PC-3 (cell line): ENCODE data around the gene ZNF423. TPM values are rescaled to one million over a fixed set of nuclear protein-coding genes. Genes with fewer than 3 reads are reported as not detected.

Experiments used
- ATAC-seq: fragments of 200-7000 bp; cut with Tn5 transposase; 2 replicates; pipeline ENCODE4 v1.9.1; 2020; ENCODE audit warnings: mild to moderate bottlenecking, moderate library complexity
- BruUV-seq: library from RNA; stranded (reverse); fragments of 400-500 nt; replicated peaks from 2 replicates; lab custom pipeline; 2021; lab: Mats Ljungman, UMichigan
- CTCF ChIA-PET: fragments of 300-600 bp; sonication (Branson Sonifier 250); formaldehyde crosslinking; loops from one replicate; lab custom pipeline; 2022; ENCODE audit warnings: antibody characterized with exemption; lab: Charles Lee
- POLR2A ChIA-PET: fragments of 300-600 bp; sonication (Branson Sonifier 250); formaldehyde crosslinking; loops from one replicate; lab custom pipeline; 2022; ENCODE audit warnings: antibody characterized with exemption; ENCODE audit not compliant: unreplicated experiment; lab: Charles Lee
- DNase-seq: peaks from one replicate; pipeline ENCODE4 v3.0.0-alpha.2; 2015
- H2AFZ ChIP-seq: fragments of 300-600 bp; sonication (generic); 2 replicates; pipeline ENCODE4 v1.6.0; 2016; ENCODE audit warnings: antibody characterized with exemption, low read length
- H3F3A ChIP-seq: fragments of 300-600 bp; sonication (generic); one replicate; pipeline ENCODE4 v1.6.0; 2017; ENCODE audit warnings: antibody characterized with exemption, low read length, control low read depth, mild to moderate bottlenecking; ENCODE audit not compliant: unreplicated experiment
- H3K27ac ChIP-seq: fragments of 300-600 bp; sonication (generic); 2 replicates; pipeline ENCODE4 v1.5.1; 2016; ENCODE audit warnings: mild to moderate bottlenecking, low read length
- H3K27me3 ChIP-seq: fragments of 300-600 bp; sonication (generic); 2 replicates; pipeline ENCODE4 v1.6.1; 2016; ENCODE audit warnings: low read length, mixed read lengths
- H3K36me3 ChIP-seq: fragments of 300-600 bp; sonication (generic); 2 replicates; pipeline ENCODE4 v1.6.1; 2016; ENCODE audit warnings: low read depth, mixed run types, low read length, mixed read lengths
- H3K4me1 ChIP-seq: fragments of 300-600 bp; sonication (generic); 2 replicates; pipeline ENCODE4 v1.5.1; 2016; ENCODE audit warnings: low read length; ENCODE audit not compliant: insufficient read depth
- H3K4me2 ChIP-seq: fragments of 300-600 bp; sonication (generic); 2 replicates; pipeline ENCODE4 v1.6.0; 2016; ENCODE audit warnings: low read length
- H3K4me3 ChIP-seq: fragments of 300-600 bp; sonication (generic); 2 replicates; pipeline ENCODE4 v1.5.1; 2016; ENCODE audit warnings: mild to moderate bottlenecking, low read length, mixed read lengths
- H3K79me2 ChIP-seq: fragments of 300-600 bp; sonication (generic); 2 replicates; pipeline ENCODE4 v1.6.1; 2017; ENCODE audit warnings: low read length, mixed read lengths
- H3K9ac ChIP-seq: fragments of 300-600 bp; sonication (generic); 2 replicates; pipeline ENCODE4 v1.6.0; 2016; ENCODE audit warnings: mild to moderate bottlenecking, low read length
- H3K9me2 ChIP-seq: fragments of 300-600 bp; sonication (generic); replicated peaks from 2 replicates; pipeline ENCODE4 v1.6.1; 2016; ENCODE audit warnings: mixed run types, low read length, mixed read lengths
- H3K9me3 ChIP-seq: fragments of 300-600 bp; sonication (generic); 2 replicates; pipeline ENCODE4 v1.6.1; 2016; ENCODE audit warnings: low read length, mixed read lengths
- H4K20me1 ChIP-seq: fragments of 300-600 bp; sonication (generic); 2 replicates; pipeline ENCODE4 v1.6.1; 2016; ENCODE audit warnings: low read length, mixed read lengths
- EZH2 ChIP-seq: fragments of 300-600 bp; sonication (generic); IDR thresholded peaks from one replicate; pipeline ENCODE4 v1.6.1; 2017; ENCODE audit warnings: antibody characterized with exemption, mild to moderate bottlenecking, low read length; ENCODE audit not compliant: unreplicated experiment
- EZH2phosphoT487 ChIP-seq: fragments of 300-600 bp; sonication (generic); IDR thresholded peaks from 2 replicates; pipeline ENCODE4 v1.6.1; 2018; ENCODE audit warnings: mild to moderate bottlenecking, antibody characterized with exemption, low read length, borderline replicate concordance
- intact Hi-C: fragments of 100-400 bp; cut with micrococcal nuclease; formaldehyde crosslinking; loops from 2 replicates; pipeline ENCODE4 v1.9.0; 2023
- total RNA-seq: library from RNA; depleted of rRNA; stranded (reverse); fragments of >200 nt; gene quantifications from 2 replicates; pipeline ENCODE4 v1.2.3, GENCODE V29; 2014
- TF ChIP-seq, protein P1 (sequence below): fragments of 300-600 bp; sonication (generic); conservative IDR thresholded peaks from 2 replicates; pipeline ENCODE4 v1.5.1; 2017; ENCODE audit warnings: antibody characterized with exemption, low read depth, mild to moderate bottlenecking, low read length

ZNF423 gene
- total RNA-seq, 1 experiment from 2014 or later, result not detected

DNA sequence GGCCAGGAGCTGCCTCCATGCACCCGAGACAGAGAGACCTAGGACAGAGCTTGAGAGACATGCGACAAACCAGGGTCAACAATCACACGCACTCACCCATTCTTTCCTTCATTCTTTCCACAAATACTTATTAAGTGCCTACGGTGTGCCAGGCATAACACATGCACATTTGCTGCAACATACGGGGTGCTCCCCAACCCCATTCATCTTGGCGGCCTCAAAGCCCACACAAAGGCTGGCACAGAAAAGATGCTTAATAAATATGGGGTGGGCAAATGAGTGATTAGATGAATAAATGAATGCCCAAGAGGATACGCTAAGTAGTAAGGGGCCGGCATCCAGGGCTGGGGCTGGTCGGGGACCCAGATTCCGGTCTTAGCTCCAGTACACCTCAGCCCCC lies 117.9 kb downstream of the ZNF423 start:
- Histone ChIP-seq H3K27ac (no peak overlapping the region), H3K9me3 (no peaks in the 10 kb centered on the region), H3K36me3 (no peaks in the 10 kb centered on the region), H3K4me2 (no peak overlapping the region), H3K4me3 (no peak overlapping the region), H4K20me1 (no peaks in the 10 kb centered on the region), H3K9ac (no peak overlapping the region), H3K27me3 (peaks cover 20% of the 10 kb centered on the region; the same call in 1 of the 2 replicates), H3K4me1 (no peaks in the 10 kb centered on the region), H3F3A (no peaks in the 10 kb centered on the region), H3K79me2 (no peaks in the 10 kb centered on the region), H3K9me2 (no peaks in the 10 kb centered on the region), H2AFZ (no peak overlapping the region)
- ATAC-seq, result no peak
- DNase-seq, result no peak
- intact Hi-C loops, result no loop called here
- BruUV-seq, result no TSS peak
- POLR2A ChIA-PET, result no interaction called here
- TF ChIP-seq, protein P1, sequence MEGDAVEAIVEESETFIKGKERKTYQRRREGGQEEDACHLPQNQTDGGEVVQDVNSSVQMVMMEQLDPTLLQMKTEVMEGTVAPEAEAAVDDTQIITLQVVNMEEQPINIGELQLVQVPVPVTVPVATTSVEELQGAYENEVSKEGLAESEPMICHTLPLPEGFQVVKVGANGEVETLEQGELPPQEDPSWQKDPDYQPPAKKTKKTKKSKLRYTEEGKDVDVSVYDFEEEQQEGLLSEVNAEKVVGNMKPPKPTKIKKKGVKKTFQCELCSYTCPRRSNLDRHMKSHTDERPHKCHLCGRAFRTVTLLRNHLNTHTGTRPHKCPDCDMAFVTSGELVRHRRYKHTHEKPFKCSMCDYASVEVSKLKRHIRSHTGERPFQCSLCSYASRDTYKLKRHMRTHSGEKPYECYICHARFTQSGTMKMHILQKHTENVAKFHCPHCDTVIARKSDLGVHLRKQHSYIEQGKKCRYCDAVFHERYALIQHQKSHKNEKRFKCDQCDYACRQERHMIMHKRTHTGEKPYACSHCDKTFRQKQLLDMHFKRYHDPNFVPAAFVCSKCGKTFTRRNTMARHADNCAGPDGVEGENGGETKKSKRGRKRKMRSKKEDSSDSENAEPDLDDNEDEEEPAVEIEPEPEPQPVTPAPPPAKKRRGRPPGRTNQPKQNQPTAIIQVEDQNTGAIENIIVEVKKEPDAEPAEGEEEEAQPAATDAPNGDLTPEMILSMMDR, result no peak
- TF ChIP-seq EZH2 (no peak), EZH2phosphoT487 (no peak)
- CTCF ChIA-PET, result no interaction called here

DNA sequence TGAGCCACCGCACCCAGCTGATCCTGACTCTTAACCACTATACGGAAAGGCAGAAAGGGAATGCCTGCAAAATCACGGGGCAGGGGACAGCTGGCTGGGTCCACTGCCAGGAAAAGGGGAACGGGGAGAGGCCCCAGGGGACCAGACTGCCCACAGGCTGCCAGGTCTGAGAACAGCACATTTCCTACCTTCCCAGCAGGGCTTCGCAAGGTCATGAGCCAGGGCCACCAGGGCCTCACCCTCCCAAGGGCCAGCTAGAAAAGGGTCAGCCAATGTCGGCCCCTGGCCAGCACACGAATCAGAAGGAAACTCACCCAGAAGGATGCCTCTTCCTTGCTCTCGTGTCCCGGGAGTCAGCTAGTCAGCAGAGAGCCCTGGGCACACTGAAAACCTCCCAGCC lies 118.4 kb downstream of the ZNF423 start:
- ChIA-PET CTCF (no interaction called here), POLR2A (no interaction called here)
- no peak for ATAC-seq
- Histone ChIP-seq H2AFZ (no peak overlapping the region), H3K27me3 (peaks cover 24% of the 10 kb centered on the region), H3K79me2 (no peaks in the 10 kb centered on the region), H3K4me2 (no peak overlapping the region), H3K4me1 (no peaks in the 10 kb centered on the region), H3K9me3 (no peaks in the 10 kb centered on the region), H3F3A (no peaks in the 10 kb centered on the region), H3K9me2 (no peaks in the 10 kb centered on the region), H3K4me3 (no peak overlapping the region), H3K9ac (no peak overlapping the region), H3K36me3 (no peaks in the 10 kb centered on the region), H4K20me1 (no peaks in the 10 kb centered on the region), H3K27ac (no peak overlapping the region)
- TF ChIP-seq EZH2phosphoT487, result no peak
- no peak for TF ChIP-seq EZH2
- TF ChIP-seq, protein P1, result no peak
- BruUV-seq, result no TSS peak
- DNase-seq, result no peak
- intact Hi-C loops, result no loop called here

DNA sequence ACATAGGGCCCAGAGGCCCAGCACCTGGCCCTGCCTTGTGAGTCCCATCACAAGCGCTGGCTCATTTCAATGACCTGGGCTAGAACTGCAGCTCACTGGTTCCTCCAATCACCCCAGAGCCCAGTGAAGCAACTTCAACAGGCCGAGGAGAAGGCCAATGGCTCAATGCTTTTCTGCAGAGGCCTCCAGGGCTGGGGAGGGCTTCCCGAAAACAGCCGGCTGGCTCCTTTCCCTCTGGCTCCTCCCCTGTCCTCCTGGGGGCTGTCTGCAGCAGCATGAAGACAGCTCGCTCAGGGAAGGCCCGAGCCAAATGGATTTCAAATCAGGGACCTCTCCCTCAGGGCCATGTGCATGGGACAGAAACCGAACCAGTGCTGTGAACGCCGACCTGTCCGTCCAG lies 121.6 kb downstream of the ZNF423 start:
- H3K27me3 ChIP-seq, result peaks cover 23% of the 10 kb centered on the region
- ATAC-seq, result no peak

More for the DNA sequence above, 121.6 kb downstream of the ZNF423 start:
- Histone ChIP-seq H3F3A (no peaks in the 10 kb centered on the region), H3K36me3 (no peaks in the 10 kb centered on the region), H2AFZ (no peak overlapping the region), H3K27ac (no peak overlapping the region), H3K4me2 (no peak overlapping the region), H3K79me2 (no peaks in the 10 kb centered on the region), H4K20me1 (no peaks in the 10 kb centered on the region), H3K4me1 (no peaks in the 10 kb centered on the region), H3K9me2 (no peaks in the 10 kb centered on the region), H3K4me3 (no peak overlapping the region), H3K9ac (no peak overlapping the region), H3K9me3 (no peaks in the 10 kb centered on the region)
- BruUV-seq, result no TSS peak
- no peak for TF ChIP-seq EZH2
- TF ChIP-seq, protein P1, result no peak
- TF ChIP-seq EZH2phosphoT487, result no peak
- intact Hi-C loops, result no loop called here
- CTCF ChIA-PET, result no interaction called here
- no peak for DNase-seq
- POLR2A ChIA-PET, result no interaction called here
